Endodermal cell (in vitro differentiated cells): Measurements from ENCODE around the gene ISYNA1. TPM values are rescaled to one million over a fixed set of nuclear protein-coding genes. Genes with fewer than 3 reads are reported as not detected.

Experiments
- DNase-seq: peaks from one replicate; pipeline ENCODE4 v3.0.0-alpha.2; 2017
- H3K27ac ChIP-seq: 2 replicates; pipeline ENCODE4 v1.5.1; 2013; ENCODE audit warnings: mild to moderate bottlenecking, low read depth, low read length, moderate library complexity
- H3K27me3 ChIP-seq: 2 replicates; pipeline ENCODE4 v1.6.1; 2013; ENCODE audit warnings: mild to moderate bottlenecking, low read length, moderate library complexity; ENCODE audit not compliant: insufficient read depth, control insufficient read depth, poor library complexity, severe bottlenecking
- H3K36me3 ChIP-seq: 2 replicates; pipeline ENCODE4 v1.7.0; 2013; ENCODE audit warnings: mild to moderate bottlenecking, low read length, moderate library complexity; ENCODE audit not compliant: control insufficient read depth, insufficient read depth
- H3K4me1 ChIP-seq: one replicate; pipeline ENCODE4 v1.7.0; 2013; ENCODE audit warnings: low read length; ENCODE audit not compliant: control insufficient read depth, insufficient read depth
- H3K4me3 ChIP-seq: 2 replicates; pipeline ENCODE4 v1.5.1; 2013; ENCODE audit warnings: mild to moderate bottlenecking, low read length, moderate library complexity
- H3K9ac ChIP-seq: 2 replicates; pipeline ENCODE4 v1.6.1; 2013; ENCODE audit warnings: mild to moderate bottlenecking, low read length, moderate library complexity; ENCODE audit not compliant: poor library complexity, severe bottlenecking; ENCODE audit errors: extremely low read depth
- H3K9me3 ChIP-seq: 2 replicates; pipeline ENCODE4 v1.6.1; 2013; ENCODE audit warnings: mild to moderate bottlenecking, low read length, moderate library complexity; ENCODE audit not compliant: control insufficient read depth
- H3K27ac Mint-ChIP-seq: 2 replicates; pipeline ENCODE4 v1.8.0; 2020; ENCODE audit warnings: mixed read lengths
- H3K27me3 Mint-ChIP-seq: 2 replicates; pipeline ENCODE4 v1.8.0; 2021; ENCODE audit warnings: mild to moderate bottlenecking, mixed read lengths; ENCODE audit not compliant: insufficient read depth
- H3K36me3 Mint-ChIP-seq: 2 replicates; pipeline ENCODE4 v1.8.0; 2020; ENCODE audit warnings: low read depth, mixed read lengths
- H3K4me1 Mint-ChIP-seq: 2 replicates; pipeline ENCODE4 v1.8.0; 2020; ENCODE audit warnings: mixed read lengths
- H3K4me3 Mint-ChIP-seq: 2 replicates; pipeline ENCODE4 v1.8.0; 2020; ENCODE audit warnings: mild to moderate bottlenecking, moderate library complexity, mixed read lengths
- H3K9me3 Mint-ChIP-seq: 2 replicates; pipeline ENCODE4 v1.8.0; 2020; ENCODE audit warnings: mild to moderate bottlenecking, mixed read lengths
- WGBS, 2 experiments: methylation state at CpG; one replicate each; pipeline versions ENCODE4 v1.1.5 to v1.1.7; 2013; ENCODE audit warnings: missing lambda C conversion rate in 2 of 2, mixed read lengths in 1 of 2; ENCODE audit not compliant: insufficient coverage in 1 of 2, insufficient read length in 1 of 2; 5-methylcytosine and 5-hydroxymethylcytosine counted together
- total RNA-seq, 2 donors: library from RNA; stranded (reverse); fragmentation: NEBNext Ultra II Directional in 1 of 2; extraction: Animal tissue kit (Norgen Biotek cat#: 25700) in 1 of 2; gene quantifications; 2 replicates in 1 of 2; 3 replicates in 1 of 2; pipeline ENCODE4 v1.2.1, GENCODE V29; 2021
- TF ChIP-seq, protein P1 (sequence below): fragments of 200-600 bp; sonication (generic); conservative IDR thresholded peaks from 2 replicates; pipeline ENCODE4 v1.5.0; 2021; ENCODE audit warnings: antibody characterized with exemption, mild to moderate bottlenecking

The ISYNA1 gene
- total RNA-seq, 2 donors from 2014 or later, result 156 to 212 TPM

- Mint-ChIP-seq H3K4me3 (no peak overlapping the region), H3K4me1 (peaks cover 9% of the 10 kb centered on the region), H3K27me3 (peaks cover 26% of the 10 kb centered on the region), H3K9me3 (no peaks in the 10 kb centered on the region), H3K36me3 (no peaks in the 10 kb centered on the region), H3K27ac (no peak overlapping the region)
- H3K27ac ChIP-seq, result no peak overlapping the region
- 89 to 100% methylated on average over 1 to 8 of the region's 8 CpGs for WGBS, 2 experiments
- no peaks in the 10 kb centered on the region for H3K4me1 ChIP-seq
- H3K9me3 ChIP-seq, result no peaks in the 10 kb centered on the region
- no peaks in the 10 kb centered on the region for H3K27me3 ChIP-seq
- no peak overlapping the region for H3K9ac ChIP-seq
- TF ChIP-seq, protein P1, sequence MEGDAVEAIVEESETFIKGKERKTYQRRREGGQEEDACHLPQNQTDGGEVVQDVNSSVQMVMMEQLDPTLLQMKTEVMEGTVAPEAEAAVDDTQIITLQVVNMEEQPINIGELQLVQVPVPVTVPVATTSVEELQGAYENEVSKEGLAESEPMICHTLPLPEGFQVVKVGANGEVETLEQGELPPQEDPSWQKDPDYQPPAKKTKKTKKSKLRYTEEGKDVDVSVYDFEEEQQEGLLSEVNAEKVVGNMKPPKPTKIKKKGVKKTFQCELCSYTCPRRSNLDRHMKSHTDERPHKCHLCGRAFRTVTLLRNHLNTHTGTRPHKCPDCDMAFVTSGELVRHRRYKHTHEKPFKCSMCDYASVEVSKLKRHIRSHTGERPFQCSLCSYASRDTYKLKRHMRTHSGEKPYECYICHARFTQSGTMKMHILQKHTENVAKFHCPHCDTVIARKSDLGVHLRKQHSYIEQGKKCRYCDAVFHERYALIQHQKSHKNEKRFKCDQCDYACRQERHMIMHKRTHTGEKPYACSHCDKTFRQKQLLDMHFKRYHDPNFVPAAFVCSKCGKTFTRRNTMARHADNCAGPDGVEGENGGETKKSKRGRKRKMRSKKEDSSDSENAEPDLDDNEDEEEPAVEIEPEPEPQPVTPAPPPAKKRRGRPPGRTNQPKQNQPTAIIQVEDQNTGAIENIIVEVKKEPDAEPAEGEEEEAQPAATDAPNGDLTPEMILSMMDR, result no peak
- H3K4me3 ChIP-seq, result no peak overlapping the region
- H3K36me3 ChIP-seq, result no peaks in the 10 kb centered on the region
- peak; percentile 47 for DNase-seq
Measured at GRCh38 chr19:18426416-18426767, 11.5 kb downstream of the ISYNA1 start.

- Mint-ChIP-seq H3K9me3 (no peaks in the 10 kb centered on the region), H3K4me3 (no peak overlapping the region), H3K4me1 (peaks cover 9% of the 10 kb centered on the region), H3K27me3 (peaks cover 33% of the 10 kb centered on the region), H3K36me3 (no peaks in the 10 kb centered on the region), H3K27ac (no peak overlapping the region)
- H3K27ac ChIP-seq, result no peak overlapping the region
- no peak overlapping the region for H3K4me3 ChIP-seq
- 91 to 97% methylated on average over 10 to 18 of the region's 18 CpGs for WGBS, 2 experiments
- H3K27me3 ChIP-seq, result no peaks in the 10 kb centered on the region
- no peak overlapping the region for H3K9ac ChIP-seq
- no peaks in the 10 kb centered on the region for H3K4me1 ChIP-seq
- H3K36me3 ChIP-seq, result no peaks in the 10 kb centered on the region
- no peaks in the 10 kb centered on the region for H3K9me3 ChIP-seq
- TF ChIP-seq, protein P1, result no peak
- peak; percentile 49 for DNase-seq
Measured at GRCh38 chr19:18425515-18426415, 12.2 kb downstream of the ISYNA1 start.

DNA sequence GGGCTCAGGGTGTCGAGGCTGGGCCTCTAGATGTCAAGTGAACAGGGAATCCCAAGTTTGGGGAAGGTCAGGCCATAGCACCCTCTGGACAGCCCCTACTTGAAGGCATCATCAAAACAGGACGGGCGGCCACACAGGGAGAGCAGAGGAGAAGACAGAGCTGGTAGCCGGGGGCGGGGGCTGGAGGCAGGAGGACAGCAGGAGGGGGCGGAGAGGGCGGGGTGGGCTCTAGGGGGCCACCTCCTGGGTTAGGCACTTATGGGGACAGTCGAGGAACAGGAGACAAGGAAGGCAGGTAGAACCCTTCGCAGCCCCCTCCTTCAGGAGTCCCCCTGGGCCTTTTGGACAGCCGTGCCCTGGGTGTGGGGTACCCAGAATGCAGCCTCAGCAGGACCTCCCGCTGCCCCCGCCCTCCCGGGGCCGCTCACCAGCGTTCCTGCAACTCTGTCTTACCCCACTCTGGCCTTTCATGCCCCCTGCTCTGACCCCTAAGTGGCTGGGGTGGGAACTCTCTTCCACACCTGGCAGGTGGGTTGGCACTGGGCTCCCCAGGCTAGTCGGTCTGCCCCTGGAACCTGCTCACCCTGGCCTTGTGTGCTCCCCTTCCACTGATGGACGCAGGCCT lies 12.9 kb downstream of the ISYNA1 start:
- no peak overlapping the region for H3K27ac Mint-ChIP-seq
- Histone ChIP-seq H3K4me1 (no peaks in the 10 kb centered on the region), H3K27me3 (no peaks in the 10 kb centered on the region), H3K27ac (no peak overlapping the region), H3K4me3 (no peak overlapping the region), H3K36me3 (no peaks in the 10 kb centered on the region), H3K9me3 (no peaks in the 10 kb centered on the region), H3K9ac (no peak overlapping the region)
- no peak overlapping the region for H3K4me3 Mint-ChIP-seq
- 85 to 92% methylated on average over 8 to 17 of the region's 17 CpGs for WGBS, 2 experiments
- TF ChIP-seq, protein P1, result no peak
- H3K36me3 Mint-ChIP-seq, result no peaks in the 10 kb centered on the region
- peak; percentile 45 for DNase-seq
- H3K27me3 Mint-ChIP-seq, result peaks cover 40% of the 10 kb centered on the region
- H3K4me1 Mint-ChIP-seq, result peaks cover 10% of the 10 kb centered on the region
- H3K9me3 Mint-ChIP-seq, result no peaks in the 10 kb centered on the region
